GM18870 (cell line): ENCODE measurements around the gene FA2H.
"Not testable (repeated sequence)": the region's sequence is repeated elsewhere in the genome, so short reads cannot be mapped to it uniquely, and the experiment has no call there.

Experiments used
- ATAC-seq: cut with Tn5 transposase; IDR thresholded peaks from one replicate; pipeline ENCODE4 v1.9.1; 2021; ENCODE audit warnings: moderate library complexity; ENCODE audit not compliant: unreplicated experiment

Gene FA2H

DNA sequence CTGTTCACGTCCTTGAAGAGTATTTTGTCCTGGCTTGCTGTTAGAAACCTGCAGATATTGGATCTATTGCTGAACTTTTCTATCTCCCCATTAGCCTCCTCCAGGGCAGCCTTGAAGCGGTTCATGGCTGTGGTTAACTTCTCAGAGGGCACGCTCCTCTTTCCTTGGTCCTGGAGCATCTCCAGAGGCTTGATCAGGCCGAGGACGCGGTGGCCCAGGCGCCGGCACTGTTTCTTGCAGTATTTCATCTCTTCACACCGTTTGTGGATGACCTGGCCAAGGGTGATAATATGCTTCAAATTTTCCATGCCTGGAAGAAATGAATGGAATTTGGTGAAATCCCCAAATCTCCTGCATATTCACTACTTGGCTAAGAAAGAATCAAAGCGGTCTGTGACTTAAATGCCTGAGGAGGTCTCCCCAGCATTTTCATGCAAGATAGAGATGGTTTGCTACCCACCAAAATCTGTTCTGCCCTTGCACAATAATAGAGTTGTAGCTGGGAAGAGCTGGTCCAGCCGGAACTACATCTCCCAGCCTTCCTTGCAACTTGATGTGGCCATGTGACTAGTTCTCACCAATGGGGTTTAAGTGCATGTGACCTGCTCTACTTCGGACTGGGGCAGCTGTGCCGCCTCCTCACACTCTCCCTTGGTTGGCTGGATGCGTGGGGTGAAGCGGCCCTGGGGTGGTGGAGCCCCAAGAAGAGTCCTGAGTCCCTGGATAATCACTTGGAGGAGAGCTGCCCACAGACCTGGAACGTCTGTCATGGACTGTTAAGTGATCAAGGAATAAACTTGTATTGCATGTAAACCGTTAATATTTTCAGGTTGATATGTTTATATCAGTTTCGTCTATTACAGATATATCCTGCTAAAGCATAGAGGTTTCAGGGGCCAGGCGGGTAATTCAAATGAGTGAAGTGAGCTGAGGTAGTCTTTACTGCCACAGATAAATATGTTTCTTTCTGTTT, 78.9 kb downstream of the FA2H start:
- peak; percentile 90 for ATAC-seq

DNA sequence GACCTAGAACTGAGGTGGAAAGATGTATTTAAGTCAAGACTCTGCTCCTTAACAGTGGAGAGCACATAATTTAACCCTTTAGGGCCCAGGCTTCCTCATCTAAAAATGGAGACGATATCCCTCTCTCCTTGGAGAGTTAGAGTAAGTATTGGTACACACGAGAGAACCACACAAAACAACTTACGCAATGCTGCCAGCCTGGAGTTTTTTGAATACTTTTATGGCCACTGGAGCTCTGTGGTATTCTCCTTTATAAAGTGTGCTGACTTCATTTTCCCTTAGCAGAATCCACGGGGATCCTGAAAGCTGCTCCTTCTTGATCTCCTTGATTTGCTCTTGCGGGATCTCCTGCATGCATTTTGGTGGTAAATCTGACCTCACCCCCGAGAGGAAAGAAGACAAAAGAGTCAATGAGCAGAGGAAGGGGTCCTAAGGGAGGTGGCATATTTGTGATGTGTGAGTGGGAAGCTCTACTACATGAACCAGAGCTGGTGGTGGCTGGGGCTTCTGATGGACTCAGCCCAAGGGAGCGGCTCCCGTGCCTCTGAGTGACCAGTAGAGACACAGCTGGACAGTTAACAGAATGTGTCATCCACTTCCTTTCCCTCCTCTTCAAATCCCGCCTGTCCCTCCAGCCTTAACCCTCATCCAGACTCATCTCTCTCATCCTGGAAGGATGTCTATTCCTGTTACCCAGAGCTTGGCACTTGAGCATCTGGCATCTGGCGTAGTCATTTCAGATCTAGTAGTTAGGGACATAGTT, 83.3 kb downstream of the FA2H start:
- ATAC-seq = no peak

DNA sequence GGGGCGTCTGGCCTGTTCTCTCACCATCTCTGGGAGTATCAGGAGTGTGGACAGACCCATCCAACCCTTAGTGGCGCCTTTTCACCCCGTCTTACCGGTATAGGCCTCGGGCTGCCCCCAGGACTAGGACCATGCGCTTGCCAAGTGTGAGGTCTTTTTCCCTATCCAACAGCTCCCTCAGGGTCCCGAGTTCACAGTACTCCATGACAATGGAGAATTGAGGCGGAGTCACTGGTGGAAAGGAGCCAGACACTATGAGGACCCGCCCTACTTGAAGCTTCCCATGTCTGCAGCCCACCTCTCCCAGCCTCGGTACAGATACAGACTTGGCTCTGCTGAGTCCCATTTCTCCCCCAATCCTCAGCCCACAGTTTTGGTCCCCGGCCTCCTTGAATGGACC, 92.1 kb downstream of the FA2H start:
- no peak for ATAC-seq

DNA sequence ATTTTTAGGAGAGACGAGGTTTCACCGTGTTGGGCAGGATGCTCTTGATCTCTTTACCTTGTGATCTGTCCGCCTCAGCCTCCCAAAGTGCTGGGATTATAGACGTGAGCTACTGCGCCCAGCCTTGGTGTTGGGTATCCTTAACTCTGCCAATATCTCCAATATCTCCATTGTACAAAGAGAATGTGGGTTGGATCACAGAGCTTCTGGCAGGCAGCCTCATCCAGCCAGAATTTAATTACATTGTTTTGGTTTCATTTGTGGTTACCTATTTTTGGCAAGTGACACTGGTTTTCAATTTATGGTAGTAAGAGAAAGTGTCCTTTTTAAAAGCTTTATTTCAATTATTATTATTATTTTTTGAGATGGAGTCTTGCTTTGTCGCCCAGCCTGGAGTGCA, 93.9 kb downstream of the FA2H start:
- no peak for ATAC-seq

DNA sequence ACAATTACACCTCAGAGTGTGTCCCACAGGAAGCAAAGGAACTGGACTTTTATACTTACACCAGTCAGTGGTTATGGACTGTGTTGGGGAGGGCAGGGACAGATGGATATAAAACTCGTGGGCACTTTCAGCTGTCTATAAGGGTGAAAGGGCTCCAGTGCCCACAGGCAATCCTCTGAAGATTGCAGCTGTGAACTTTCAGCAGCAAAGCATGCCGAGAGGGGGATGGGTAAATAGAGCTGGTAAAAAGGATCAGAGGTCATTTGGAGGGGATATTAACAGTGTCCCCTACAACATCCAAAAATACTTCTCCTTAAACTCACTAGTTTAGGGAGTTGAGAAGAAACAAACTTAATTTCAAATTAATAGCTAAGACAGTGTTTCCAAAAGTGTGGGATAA, 94.6 kb downstream of the FA2H start:
- ATAC-seq = no peak

DNA sequence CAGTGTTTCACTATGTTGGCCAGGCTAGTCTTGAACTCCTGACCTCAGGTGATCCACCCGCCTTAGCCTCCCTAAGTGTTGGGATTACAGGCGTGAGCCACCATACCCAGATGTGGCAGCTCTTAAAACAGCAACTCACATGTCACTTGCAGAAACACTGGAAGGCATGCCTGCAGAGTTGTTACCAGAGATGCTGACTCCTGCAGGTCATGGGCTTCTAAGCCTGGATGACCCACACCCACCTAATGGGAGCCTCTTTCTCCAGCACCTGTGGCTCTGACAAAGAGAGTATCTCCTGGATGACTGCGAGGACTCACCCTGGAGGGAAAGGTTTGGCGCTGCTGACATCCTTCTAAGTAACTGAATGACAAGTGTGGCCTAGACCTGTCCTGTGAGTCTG, 96.8 kb downstream of the FA2H start:
- ATAC-seq = no peak

DNA sequence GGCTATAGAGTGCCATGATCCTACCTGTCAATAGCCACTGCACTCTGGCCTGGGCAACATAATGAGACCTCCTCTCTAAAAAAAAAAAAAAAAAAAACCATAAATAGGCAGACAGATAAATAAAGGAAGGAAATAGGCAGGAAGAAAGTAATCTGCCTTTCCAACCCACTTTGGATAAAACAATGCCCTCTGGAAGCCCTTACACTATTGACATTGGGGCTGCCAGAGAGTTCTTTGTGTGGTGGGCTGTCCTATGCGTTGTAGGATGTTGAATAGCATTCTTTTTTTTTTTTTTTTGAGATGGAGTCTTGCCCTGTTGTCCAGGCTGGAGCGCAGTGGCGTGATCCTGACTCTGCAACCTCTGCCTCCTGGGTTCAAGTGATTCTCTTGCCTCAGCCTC, 100.7 kb downstream of the FA2H start:
- ATAC-seq = no peak

DNA sequence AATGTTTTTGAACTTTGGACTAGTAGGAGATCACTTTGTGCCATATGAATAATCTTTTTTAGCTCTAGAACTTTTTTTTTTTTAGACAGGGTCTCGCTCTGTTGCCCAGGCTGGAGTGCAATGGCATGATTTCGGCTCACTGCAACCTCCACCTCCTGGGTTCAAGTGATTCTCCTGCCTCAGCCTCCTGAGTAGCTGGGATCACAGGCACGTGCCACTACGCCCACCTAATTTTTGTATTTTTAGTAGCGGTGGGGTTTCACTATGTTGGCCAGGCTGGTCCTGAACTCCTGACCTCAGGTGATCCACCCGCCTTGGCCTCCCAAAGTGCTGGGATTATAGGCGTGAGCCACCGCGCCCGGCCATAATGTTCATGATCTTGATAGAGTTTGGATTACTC, 105.7 kb downstream of the FA2H start:
- not testable (repeated sequence) for ATAC-seq

DNA sequence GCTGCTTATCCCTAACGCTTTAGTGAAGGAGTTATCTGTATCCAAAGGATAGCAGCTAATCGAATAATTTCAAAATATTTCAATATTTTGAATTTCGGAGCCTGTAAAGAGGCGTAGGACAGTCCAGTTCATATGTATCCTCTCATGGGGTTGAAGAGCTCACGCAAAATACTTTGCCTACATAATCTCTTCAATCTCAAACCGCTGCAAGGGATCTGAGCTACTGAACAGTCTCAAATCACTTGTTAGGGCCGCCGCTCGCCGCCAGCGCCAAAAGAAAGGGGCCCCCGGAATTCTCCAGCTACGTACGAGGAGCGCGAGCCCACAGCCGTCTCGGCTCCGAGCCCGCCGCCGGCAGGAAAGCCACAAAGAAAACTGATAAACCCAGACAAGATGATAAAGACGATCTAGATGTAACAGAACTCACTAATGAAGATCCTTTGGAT, 107.3 kb downstream of the FA2H start:
- no peak for ATAC-seq

DNA sequence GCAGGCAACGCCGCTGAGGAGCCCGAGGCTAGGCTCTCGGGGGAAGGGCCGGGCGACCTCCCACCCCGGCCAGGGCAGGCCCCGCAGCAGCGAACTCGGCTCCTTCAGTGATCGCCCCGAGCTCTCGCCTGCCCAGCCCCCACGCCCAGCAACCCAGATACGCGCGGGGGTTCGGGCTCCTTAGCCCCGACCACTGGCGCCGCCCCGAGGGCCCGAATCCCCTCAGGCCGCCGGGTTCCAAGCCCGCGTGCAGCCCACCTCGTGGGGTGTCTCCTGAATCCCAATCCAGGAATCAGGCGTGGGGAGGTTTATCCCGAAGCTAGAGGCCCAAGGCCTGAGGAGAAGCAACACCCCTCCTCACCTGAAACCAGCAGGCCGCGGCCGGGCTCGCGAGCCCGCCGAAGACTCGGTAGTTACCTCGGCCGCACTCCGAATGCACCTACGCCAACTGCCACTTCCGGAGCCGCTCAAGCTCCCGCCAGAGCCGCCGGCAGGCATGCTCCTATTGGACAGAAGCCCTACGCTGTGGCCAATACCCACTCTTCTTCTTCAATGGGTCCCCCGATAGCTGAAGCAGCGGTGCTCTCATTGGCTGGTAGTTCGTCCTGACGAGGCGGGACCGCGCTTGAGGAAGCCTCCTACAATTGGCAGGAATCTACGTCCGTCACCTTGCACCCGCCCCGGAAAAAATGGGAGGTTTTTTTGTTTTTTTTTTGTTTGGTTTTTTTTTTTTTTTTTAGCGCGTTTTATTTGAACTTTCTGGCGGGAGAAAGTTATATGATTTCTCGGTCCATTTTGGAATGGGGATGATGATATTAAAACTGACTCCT, 108.0 kb downstream of the FA2H start, which contains the start of gene RFWD3:
RFWD3 (minus strand) TSS at position 453 of the 830 bp plus-strand sequence. CDS start 5,428 bp downstream, outside the sequence.
- peak; percentile 100 for ATAC-seq

DNA sequence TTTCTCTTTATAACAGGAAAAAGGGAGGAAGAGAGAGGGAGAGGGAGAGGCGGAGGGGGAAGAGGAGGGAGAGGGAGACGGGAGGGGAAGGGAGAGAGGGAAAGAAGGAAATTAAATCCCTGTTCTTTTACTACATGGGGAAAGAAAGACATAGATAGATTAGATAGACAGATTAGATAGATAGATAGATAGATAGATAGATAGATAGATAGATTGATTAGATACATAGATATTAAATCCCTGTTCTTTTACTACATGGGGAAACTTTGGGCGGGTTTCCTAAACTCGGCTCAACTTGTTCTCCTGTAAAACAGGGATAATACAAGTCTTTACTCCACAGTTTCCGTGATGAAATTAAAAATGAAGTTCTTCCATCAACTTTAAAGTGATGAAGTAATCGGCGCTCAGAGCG, 108.6 kb downstream of the FA2H start:
- ATAC-seq = no peak
